HUES6 (cell line): ENCODE results near the gene ACSS3.

ENCODE experiments used
- H3K27ac ChIP-seq: 2 replicates; pipeline ENCODE4 v1.7.0; 2013; ENCODE audit warnings: low read depth, mild to moderate bottlenecking, low read length, inconsistent platforms
- H3K27me3 ChIP-seq: 2 replicates; pipeline ENCODE4 v1.6.1; 2013; ENCODE audit warnings: low read length; ENCODE audit not compliant: control insufficient read depth, insufficient read depth
- H3K36me3 ChIP-seq: 2 replicates; pipeline ENCODE4 v1.6.1; 2013; ENCODE audit warnings: low read length; ENCODE audit not compliant: control insufficient read depth, insufficient read depth
- H3K4me1 ChIP-seq: 2 replicates; pipeline ENCODE4 v1.6.1; 2013; ENCODE audit warnings: low read length; ENCODE audit not compliant: control insufficient read depth, insufficient read depth
- H3K4me3 ChIP-seq: 2 replicates; pipeline ENCODE4 v1.5.1; 2013; ENCODE audit warnings: low read depth, low read length
- H3K9ac ChIP-seq: one replicate; pipeline ENCODE4 v1.6.1; 2013; ENCODE audit warnings: mild to moderate bottlenecking, low read length
- H3K9me3 ChIP-seq: 2 replicates; pipeline ENCODE4 v1.6.1; 2013; ENCODE audit warnings: low read depth, low read length; ENCODE audit not compliant: control insufficient read depth, insufficient read depth

ACSS3 gene

GRCh38 chr12:81079280-81080076 lies 1.6 kb downstream of the ACSS3 start:
- H3K36me3 ChIP-seq = no peaks in the 10 kb centered on the region
- peak overlapping the region; percentile 85 for H3K9ac ChIP-seq
- H3K4me1 ChIP-seq = peaks cover 55% of the 10 kb centered on the region
- no peaks in the 10 kb centered on the region for H3K9me3 ChIP-seq
- H3K27me3 ChIP-seq = no peaks in the 10 kb centered on the region
- peak overlapping the region; percentile 91 for H3K4me3 ChIP-seq
- H3K27ac ChIP-seq = no peak overlapping the region

- Histone ChIP-seq H3K27me3 (no peaks in the 10 kb centered on the region), H3K4me3 (peak overlapping the region; percentile 91; the same call in 1 of the 2 replicates), H3K9ac (no peak overlapping the region), H3K36me3 (no peaks in the 10 kb centered on the region), H3K4me1 (peaks cover 65% of the 10 kb centered on the region), H3K9me3 (no peaks in the 10 kb centered on the region), H3K27ac (peak overlapping the region; percentile 30; the same call in 1 of the 2 replicates)
Observed at GRCh38 chr12:81080431-81080983, 2.6 kb downstream of the ACSS3 start.

GRCh38 chr12:81081726-81082125 lies 3.8 kb downstream of the ACSS3 start:
- Histone ChIP-seq H3K27me3 (no peaks in the 10 kb centered on the region), H3K36me3 (no peaks in the 10 kb centered on the region), H3K4me3 (no peak overlapping the region), H3K27ac (no peak overlapping the region), H3K4me1 (peaks cover 75% of the 10 kb centered on the region), H3K9me3 (no peaks in the 10 kb centered on the region), H3K9ac (no peak overlapping the region)

GRCh38 chr12:81083018-81083417 lies 5.1 kb downstream of the ACSS3 start:
- no peaks in the 10 kb centered on the region for H3K9me3 ChIP-seq
- no peak overlapping the region for H3K27ac ChIP-seq
- peaks cover 76% of the 10 kb centered on the region for H3K4me1 ChIP-seq
- H3K9ac ChIP-seq = no peak overlapping the region
- no peak overlapping the region for H3K4me3 ChIP-seq
- H3K36me3 ChIP-seq = no peaks in the 10 kb centered on the region
- no peaks in the 10 kb centered on the region for H3K27me3 ChIP-seq

GRCh38 chr12:81083906-81084513 lies 6.1 kb downstream of the ACSS3 start:
- H3K4me1 ChIP-seq = peaks cover 73% of the 10 kb centered on the region
- H3K27me3 ChIP-seq = no peaks in the 10 kb centered on the region
- H3K36me3 ChIP-seq = no peaks in the 10 kb centered on the region
- no peak overlapping the region for H3K9ac ChIP-seq
- H3K9me3 ChIP-seq = no peaks in the 10 kb centered on the region
- H3K27ac ChIP-seq = no peak overlapping the region
- H3K4me3 ChIP-seq = no peak overlapping the region

GRCh38 chr12:81084811-81085350 lies 7.0 kb downstream of the ACSS3 start:
- Histone ChIP-seq H3K4me3 (no peak overlapping the region), H3K36me3 (no peaks in the 10 kb centered on the region), H3K27me3 (no peaks in the 10 kb centered on the region), H3K4me1 (peaks cover 72% of the 10 kb centered on the region), H3K27ac (peak overlapping the region; percentile 43; the same call in 1 of the 2 replicates), H3K9me3 (no peaks in the 10 kb centered on the region), H3K9ac (no peak overlapping the region)

- no peak overlapping the region for H3K9ac ChIP-seq
- H3K4me3 ChIP-seq = no peak overlapping the region
- H3K27ac ChIP-seq = no peak overlapping the region
- no peaks in the 10 kb centered on the region for H3K36me3 ChIP-seq
- no peaks in the 10 kb centered on the region for H3K9me3 ChIP-seq
- no peaks in the 10 kb centered on the region for H3K27me3 ChIP-seq
- H3K4me1 ChIP-seq = peaks cover 66% of the 10 kb centered on the region
Observed at GRCh38 chr12:81085832-81086231, 8.0 kb downstream of the ACSS3 start.

GRCh38 chr12:81086342-81086741 lies 8.5 kb downstream of the ACSS3 start:
- Histone ChIP-seq H3K9ac (no peak overlapping the region), H3K9me3 (no peaks in the 10 kb centered on the region), H3K27me3 (no peaks in the 10 kb centered on the region), H3K36me3 (no peaks in the 10 kb centered on the region), H3K27ac (no peak overlapping the region), H3K4me3 (no peak overlapping the region), H3K4me1 (peaks cover 64% of the 10 kb centered on the region)

- Histone ChIP-seq H3K36me3 (no peaks in the 10 kb centered on the region), H3K4me3 (no peak overlapping the region), H3K9me3 (no peaks in the 10 kb centered on the region), H3K9ac (no peak overlapping the region), H3K4me1 (peaks cover 50% of the 10 kb centered on the region), H3K27ac (no peak overlapping the region), H3K27me3 (no peaks in the 10 kb centered on the region)
Observed at GRCh38 chr12:81088221-81088620, 10.3 kb downstream of the ACSS3 start.

GRCh38 chr12:81089412-81089811 lies 11.5 kb downstream of the ACSS3 start:
- peaks cover 39% of the 10 kb centered on the region for H3K4me1 ChIP-seq
- H3K9me3 ChIP-seq = no peaks in the 10 kb centered on the region
- H3K9ac ChIP-seq = no peak overlapping the region
- no peaks in the 10 kb centered on the region for H3K27me3 ChIP-seq
- no peak overlapping the region for H3K4me3 ChIP-seq
- no peaks in the 10 kb centered on the region for H3K36me3 ChIP-seq
- no peak overlapping the region for H3K27ac ChIP-seq

GRCh38 chr12:81092053-81092452 lies 14.2 kb downstream of the ACSS3 start:
- Histone ChIP-seq H3K9me3 (no peaks in the 10 kb centered on the region), H3K27ac (no peak overlapping the region), H3K9ac (no peak overlapping the region), H3K27me3 (no peaks in the 10 kb centered on the region), H3K4me1 (peaks cover 23% of the 10 kb centered on the region), H3K36me3 (no peaks in the 10 kb centered on the region), H3K4me3 (no peak overlapping the region)
